GM12872 (cell line): ENCODE results near the gene FGFR3.

Experiments
- CTCF ChIP-seq: IDR thresholded peaks from 3 replicates; pipeline ENCODE4 v1.5.1; 2011; ENCODE audit warnings: low read depth, mild to moderate bottlenecking, low read length, moderate library complexity; ENCODE audit not compliant: insufficient read depth

FGFR3 gene

DNA sequence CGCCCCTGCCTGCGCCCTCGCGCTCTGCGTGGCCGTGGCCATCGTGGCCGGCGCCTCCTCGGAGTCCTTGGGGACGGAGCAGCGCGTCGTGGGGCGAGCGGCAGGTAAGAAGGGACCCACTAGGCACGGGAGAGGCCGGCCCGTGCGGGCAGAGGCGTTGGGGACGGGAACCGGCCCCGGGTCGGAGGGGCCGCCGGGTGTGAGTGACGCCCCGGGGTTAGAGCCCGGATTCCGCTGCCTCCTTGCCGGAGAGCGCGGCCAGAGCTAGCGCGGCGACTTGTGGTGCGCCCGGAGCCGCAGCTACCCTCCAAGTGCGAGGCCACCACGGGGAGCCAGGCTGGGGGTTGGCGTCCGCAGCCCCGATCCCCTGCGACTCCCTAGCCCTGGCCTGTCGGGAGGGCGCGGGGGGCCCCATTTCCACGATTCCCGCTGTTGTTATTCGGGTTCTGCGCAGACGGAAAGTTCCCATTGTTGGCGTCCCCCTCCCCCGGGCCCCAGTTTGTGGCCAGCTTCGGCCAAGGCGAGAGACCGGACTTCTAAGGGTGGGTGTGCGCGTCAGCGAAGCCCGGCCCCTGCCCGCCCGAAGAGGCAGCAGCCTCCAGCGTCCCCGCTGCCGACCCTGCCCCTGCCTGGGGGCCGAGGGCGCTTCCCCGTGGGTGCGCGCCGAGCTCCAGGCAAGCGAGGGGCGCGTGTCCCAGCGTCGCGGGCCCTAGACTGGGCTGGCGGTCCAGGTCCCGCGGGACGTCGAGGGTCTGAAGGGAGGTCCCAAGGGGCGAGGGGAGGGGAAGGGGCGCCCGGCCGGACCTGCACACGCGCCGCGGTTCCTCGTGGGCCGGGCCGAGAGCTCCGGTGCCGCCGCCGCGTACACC lies 1.1 kb downstream of the FGFR3 start:
- no peak for TF ChIP-seq CTCF

DNA sequence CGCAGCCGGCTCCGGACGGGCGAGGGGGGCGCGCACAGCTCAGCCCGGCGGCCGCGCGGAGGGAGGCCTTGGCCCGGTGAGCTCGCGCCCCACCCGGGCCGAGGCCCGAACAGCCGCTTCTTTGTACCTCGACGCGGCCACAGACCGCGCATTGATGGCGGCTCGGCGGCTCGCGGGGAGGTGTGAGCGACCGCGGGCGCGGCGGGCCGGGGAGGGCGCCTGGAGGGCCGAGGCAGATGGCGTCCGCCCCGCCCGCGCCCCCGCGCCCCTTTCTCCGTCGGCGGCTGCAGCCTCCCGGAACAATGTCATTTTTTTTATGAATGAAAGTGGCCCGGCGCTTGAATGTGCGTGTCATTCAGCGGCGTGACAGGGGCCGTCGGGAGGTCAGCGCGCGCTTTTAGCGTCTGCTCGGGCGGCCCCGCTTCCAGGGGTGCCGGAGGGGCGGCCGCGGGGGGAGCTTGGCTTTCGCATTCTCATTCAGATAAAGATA lies 1.8 kb downstream of the FGFR3 start:
- TF ChIP-seq CTCF = no peak

GRCh38 chr4:1795299-1796195 lies 2.5 kb downstream of the FGFR3 start:
- no peak for TF ChIP-seq CTCF

- TF ChIP-seq CTCF = no peak
Observed at GRCh38 chr4:1796486-1797204, 3.6 kb downstream of the FGFR3 start.

DNA sequence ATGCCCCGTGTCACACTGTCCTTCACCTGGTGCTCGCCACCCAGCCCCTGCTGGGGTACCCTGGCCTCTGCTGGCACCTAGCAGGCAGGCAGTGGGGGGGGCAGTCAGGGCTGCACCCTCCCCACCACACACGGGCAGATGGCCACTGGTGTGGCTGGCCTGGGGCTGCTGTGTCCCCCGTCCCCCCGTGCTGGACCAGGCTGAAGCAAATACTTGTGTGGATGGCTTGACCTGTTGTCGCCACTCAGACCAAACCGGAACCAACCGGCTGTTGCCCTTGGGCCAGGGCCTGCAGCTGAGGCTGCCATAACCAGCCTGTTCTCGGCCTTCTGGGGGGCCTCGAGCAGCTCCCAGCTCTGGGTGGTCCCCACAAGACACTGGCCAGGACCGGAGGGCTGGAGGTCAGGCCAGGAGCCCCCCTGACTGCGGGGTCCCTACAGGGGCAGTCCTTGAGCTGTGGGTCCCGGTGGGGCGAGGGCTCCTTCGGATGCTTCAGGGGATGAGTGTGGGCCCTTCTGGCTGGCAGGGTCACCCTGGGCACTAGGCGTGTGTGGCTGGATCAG lies 4.3 kb downstream of the FGFR3 start:
- no peak for TF ChIP-seq CTCF

- no peak for TF ChIP-seq CTCF
Observed at GRCh38 chr4:1797861-1798579, 4.9 kb downstream of the FGFR3 start.
